ENCODE data around the gene GSTA3.
"Not testable (repeated sequence)": the region's sequence is repeated elsewhere in the genome, so short reads cannot be mapped to it uniquely, and the experiment has no call there.

GSTA3 gene

DNA sequence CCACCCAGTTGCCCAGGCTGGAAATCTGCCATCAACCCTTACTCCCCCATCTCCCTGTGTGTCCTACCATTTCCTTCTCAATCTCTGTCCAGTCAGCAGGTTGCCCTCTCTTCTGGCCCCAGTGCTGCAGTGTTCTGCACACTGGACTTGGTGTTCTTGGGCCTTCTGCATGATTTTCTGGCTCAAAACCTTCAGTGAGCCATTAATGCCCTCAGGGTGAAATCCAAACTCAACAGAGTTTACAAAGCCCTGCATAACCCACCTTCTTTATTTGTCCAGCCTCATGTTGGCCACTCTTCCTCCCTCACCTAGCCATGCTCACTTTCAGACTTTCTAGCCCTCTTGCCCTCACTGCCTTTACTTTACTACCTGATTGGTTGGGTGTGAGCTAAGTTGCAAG, 5.0 kb upstream of the GSTA3 start:
- DNase-seq (ENCODE audit: low read depth in 2 of 3, low spot score in 1 of 3) = no peak

DNA sequence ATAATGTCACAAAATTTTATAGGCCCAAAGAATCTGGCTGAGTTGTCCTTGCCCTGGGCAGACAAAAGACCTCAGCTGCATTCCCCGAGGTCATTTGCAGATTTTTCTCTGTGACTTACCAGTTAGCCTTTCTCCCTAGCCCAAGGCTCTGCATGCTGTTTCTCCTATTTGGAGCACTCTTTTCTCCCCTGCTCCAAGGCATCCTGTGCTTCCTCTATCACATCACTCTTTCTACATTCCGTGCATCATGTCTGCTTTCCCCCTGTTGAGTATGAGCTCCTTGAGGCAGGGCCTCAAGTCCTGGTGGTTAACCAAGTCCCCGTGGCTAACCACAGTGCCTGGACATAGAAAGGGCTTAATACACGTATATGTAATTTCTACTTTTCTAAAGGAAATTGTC, 593 bp upstream of the GSTA3 start:
- no peak for DNase-seq (ENCODE audit: low read depth in 2 of 3, low spot score in 1 of 3)

DNA sequence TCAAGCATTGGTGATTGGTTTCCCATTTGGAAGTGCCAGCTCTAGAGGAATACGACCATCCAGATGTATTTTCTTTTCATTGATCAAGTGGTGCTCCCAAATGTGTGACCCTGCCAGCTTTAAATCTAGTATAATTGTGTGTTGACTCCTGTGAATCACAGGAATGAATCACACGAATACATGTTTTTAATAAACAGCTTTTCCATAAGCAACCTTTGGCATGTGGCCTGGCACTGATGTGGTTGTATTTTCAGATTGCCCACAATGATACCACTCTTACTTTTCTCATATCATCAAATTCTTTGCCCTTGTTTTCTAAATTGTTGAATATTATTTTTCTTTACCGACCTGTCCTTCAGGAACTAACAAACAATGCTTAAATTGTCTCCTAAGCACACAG, 367 bp downstream of the GSTA3 start:
- no peak for DNase-seq (ENCODE audit: low read depth in 2 of 3, low spot score in 1 of 3)

DNA sequence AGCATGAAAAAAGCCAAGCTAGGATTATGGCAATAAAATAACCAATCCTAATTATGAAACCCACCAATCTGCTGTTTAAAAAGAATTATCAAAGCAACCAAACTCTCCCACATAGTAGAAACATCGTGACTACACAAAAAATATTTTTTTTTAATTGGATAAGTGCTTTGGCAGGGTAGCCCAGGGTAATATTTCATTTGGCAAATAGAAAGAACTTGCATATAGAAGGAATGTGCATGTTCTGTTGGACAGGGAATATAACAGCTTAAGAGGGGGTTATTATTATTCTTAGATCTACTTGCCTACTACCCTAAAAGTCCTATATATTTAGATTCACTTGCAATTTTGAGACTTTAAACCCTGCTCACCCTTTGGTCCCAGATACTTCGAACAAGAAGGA, 972 bp downstream of the GSTA3 start:
- DNase-seq (ENCODE audit: low read depth in 2 of 3, low spot score in 1 of 3) = no peak

DNA sequence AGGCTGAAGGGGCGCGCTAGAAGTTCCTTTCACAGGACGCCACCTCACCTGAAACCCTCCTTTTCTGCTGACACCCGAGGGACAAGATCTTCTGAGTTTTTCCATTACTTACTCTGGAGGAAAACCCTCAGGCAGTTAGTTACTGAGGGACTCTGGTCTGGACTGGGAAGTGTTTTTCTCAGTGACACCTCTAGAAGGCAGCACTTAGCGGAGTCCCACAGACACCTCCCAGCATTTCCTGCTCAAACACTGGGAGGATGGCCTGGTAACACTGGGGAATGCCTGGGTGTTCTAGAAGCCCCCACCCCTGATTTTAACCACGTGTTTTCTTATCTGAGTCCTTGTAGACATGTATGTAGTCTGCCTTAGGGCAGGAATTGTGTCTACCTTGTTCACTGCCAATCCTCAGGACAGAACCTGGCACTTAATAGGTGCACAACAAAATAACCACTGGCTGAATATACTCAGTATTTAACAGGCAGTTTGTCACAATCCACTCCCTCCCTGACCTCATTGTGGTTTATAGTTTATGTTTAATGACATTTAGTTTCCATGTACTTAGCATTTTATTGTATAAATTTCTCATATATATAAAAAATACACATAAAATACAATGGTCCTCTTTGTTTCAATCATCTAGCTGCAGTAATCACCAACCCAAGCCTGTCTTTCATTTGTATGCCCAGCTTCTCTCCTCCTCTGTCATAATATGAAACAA, 4.8 kb downstream of the GSTA3 start:
- DNase-seq (ENCODE audit: low read depth in 2 of 3, low spot score in 1 of 3) = no peak

DNA sequence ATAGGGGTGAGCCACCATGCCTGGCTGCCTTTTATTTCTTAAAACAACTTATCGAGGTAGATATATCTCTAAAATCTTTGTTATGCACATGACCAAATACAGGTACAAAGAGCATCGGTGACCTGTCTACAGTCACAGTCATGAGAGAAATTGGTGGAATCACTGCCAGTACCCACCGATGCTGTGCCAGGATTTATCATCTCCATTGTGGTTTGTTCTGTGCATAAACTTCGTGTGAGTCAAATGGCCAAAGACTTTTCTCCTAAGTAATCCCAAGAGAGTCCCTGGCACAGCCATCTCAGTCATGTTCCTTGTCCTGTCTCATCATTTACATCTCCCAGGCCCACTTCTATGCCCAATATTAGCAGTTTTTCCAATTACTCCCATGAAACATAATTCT, 9.0 kb downstream of the GSTA3 start:
- DNase-seq (ENCODE audit: low read depth in 2 of 3, low spot score in 1 of 3) = no peak

DNA sequence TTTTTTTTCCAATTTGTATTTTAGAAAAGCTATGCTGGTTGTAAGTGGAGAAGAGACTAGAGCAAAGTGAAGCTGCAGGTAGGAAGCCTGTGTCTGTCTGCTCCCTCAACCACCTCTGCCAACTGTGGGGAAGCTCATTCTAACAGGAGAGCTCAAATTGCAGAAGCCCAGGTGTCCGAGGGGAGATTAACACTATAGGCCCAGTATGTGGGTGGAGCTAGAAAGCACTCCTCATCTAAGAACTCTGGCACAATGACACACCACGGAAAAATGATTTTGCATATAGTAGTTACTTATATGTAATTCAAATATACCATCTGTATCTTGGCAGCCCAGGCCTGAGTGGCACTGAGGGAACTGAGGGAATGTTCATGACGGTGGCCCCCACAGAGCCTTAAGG, 13.7 kb downstream of the GSTA3 start:
- DNase-seq (ENCODE audit: low read depth in 2 of 3, low spot score in 1 of 3) = not testable (repeated sequence)

DNA sequence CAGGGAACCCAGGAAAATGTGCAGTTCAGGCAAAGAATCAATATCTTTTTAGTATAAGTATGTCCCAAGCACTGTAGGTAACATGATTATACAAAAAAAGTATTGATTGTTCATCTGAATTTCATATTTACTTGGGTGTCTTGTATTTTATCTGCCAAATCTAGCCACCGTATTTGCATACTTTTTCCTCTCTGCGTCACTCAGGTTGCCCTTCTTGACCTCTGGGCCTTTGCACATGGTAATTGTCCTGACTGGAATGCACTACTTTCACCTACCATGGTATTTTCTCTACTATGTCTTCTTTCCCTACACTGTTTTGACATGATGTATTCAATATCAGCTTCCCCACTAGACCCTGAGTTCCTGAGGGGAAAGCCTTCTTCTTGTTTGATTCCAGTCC, 15.2 kb downstream of the GSTA3 start:
- DNase-seq (ENCODE audit: low read depth in 2 of 3, low spot score in 1 of 3) = no peak

DNA sequence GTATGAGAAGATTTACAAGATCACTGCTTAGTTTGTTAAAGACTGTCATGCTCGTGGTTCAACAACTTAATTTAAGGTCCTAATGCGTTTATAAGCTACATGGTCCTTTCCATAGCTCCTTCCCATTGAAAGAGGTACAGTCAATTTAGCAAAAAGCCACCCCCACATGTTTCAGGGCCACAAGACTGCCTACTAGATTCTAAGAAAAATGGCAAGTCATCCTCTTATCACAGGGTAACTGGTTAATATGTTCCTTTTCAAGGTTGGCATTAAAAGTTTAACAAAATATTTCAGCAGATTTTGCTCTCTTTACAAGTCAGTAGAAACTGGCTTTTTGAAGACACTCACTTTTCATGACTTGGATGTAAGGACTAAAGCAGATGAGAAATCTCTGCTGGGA, 15.7 kb downstream of the GSTA3 start:
- DNase-seq (ENCODE audit: low read depth in 2 of 3, low spot score in 1 of 3) = no peak

DNA sequence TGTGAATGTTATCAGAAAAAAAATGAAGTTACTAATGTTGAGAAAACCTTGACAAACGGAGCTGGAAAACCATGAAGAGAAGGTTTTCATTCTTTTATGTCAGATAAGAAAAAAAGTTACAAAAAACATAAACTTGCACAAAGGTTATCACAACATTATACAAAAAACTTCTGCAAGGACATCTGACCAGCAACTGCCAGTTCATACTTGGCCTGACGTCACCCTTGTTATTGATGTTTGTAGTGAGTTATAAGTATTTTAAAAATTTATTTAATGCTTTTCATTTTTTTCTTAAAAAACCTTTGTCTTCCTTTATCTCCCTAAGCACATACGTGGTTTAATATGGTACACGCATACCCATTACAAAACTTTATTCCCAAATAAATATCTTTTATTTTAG, 16.3 kb downstream of the GSTA3 start:
- no peak for DNase-seq (ENCODE audit: low read depth in 2 of 3, low spot score in 1 of 3)

DNA sequence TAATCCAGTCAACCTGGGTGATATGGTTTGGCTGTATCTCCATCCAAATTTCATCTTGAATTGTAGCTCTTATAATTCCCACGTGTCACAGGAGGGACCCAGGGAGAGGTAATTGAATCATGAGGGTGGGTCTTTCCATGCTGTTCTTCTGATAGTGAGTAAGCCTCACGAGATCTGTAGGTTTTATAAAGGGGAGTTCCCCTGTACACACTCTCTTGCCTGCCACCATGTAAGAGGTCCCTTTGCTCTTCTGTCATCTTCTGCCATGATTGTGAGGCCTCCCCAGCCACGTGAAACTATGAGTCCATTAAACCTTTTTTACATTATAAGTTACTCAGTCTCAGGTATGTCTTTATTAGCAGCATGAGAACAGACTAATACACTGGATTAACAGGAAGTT, 19.5 kb downstream of the GSTA3 start:
- DNase-seq (ENCODE audit: low read depth in 2 of 3, low spot score in 1 of 3) = no peak

DNA sequence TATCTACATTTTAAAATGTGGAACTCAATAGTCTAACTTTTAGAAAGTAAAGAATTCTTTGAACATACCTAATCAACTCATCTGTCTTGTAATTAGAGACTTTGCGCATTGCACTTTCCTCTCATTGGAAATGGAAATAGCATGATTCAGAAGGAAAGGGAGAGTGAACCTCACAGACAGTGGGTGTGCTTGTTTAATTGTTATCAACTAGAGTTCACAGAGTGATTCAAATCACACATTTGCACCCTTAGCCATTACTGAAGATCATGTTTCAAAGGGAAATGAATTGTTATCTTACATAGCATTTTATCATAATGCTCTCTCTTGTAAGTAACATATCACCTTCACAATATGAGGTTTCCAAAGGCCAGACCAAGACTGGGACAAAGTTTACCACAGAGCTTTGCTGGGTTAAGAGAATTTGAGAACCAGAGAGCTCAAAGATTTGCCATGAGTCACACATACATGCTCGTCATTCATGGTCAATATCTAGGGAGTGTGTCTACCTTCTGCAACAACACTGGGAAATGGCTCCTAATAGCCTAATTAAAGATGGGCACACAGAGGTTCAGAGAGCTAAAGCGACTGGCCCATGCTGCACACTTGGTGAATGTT, 21.5 kb downstream of the GSTA3 start:
- no peak for DNase-seq (ENCODE audit: low read depth in 2 of 3, low spot score in 1 of 3)

DNA sequence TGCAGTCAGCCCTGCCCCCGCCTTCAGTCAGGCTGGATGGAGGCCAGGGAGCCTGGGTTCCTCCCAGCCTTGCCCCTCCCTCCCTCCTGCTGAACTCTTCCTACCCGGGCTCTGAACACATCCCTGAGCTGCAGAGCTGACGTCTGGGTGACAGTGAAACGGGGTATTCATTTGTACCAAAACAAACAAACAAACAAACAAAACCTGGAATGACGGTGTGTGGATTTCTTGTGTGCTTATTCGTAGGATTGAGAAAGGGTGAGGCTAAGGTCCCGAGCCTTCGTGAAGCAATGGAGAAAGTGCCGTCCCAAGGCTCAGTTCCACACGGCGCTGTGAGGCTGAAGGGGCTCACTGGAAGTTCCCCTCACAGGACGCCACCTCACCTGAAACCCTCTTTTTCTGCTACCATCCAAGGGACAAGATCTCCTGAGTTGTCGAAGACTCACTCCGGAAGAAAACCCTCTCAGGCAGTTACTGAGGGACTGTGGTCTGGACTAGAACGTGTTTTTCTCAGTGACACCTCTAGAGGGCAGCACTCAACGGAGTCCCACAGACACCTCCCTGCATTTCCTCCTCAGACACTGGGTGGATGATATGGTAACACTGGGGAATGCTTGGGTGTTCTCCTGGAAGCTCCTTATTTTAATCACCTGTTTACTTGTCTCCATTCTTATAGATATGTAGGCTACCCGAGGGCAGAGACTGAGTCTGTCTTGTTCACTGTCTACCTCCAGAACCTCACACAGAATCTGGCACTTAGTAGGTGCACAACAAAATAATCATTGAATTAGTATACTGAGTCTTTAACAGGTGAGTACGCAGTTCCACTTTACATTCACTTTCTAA, 27.3 kb downstream of the GSTA3 start:
- DNase-seq (ENCODE audit: low read depth in 2 of 3, low spot score in 1 of 3) = peak; percentile 48 to 72 (median 49)

DNA sequence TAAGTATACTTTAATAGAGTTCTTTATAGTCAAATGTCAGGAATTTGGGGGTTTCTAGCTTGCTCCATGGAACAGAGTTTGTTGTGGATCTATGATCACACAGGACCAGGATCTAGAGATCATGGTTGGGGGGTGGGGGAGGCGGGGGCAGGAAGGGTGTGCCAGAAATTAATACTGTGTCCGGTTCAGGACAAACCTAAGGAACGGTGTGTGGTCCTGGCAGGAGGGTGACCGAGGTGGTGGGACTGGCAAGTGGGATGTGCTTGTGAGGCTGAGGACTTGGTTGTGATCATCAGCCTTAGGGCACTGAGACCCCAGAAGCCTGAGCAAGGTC, 27.9 kb downstream of the GSTA3 start:
- DNase-seq (ENCODE audit: low read depth in 2 of 3, low spot score in 1 of 3) = no peak

DNA sequence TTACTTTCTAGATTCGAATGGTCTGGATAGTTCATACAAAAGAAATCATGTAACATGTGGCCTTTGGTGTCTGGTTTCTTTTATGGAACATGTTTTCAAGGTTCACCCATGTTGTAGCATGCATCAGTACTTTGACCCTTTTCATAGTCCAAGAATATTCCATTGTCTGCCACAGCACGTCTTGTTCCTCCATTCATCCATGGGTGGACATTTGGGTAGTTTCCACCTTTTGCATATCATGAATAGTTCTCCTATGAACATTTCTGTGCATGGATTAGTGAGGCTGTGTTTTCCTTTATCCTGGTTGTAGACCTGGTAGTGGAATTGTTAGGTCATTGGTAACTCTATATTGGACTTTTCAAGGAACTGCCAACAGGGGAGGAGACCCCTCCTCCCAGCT, 31.7 kb downstream of the GSTA3 start:
- DNase-seq (ENCODE audit: low read depth in 2 of 3, low spot score in 1 of 3) = no peak

DNA sequence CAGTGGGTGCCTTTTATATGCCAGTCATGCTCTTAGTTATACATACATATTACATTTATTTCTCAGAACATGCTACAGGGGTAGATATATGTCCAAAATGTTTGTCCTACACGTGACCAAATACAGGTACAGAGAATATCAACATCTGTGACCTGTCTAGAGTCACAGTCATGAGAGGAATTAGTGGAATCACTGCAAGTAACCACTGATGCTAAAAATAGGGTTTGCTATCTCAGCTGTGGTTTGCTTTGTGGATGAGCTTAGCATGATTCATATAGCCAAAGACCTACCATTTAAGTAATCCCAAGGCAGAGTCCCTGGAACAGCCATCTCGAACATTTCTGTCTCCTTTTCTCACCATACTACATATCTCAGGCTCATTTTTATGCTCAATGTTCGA, 32.3 kb downstream of the GSTA3 start:
- DNase-seq (ENCODE audit: low read depth in 2 of 3, low spot score in 1 of 3) = no peak

DNA sequence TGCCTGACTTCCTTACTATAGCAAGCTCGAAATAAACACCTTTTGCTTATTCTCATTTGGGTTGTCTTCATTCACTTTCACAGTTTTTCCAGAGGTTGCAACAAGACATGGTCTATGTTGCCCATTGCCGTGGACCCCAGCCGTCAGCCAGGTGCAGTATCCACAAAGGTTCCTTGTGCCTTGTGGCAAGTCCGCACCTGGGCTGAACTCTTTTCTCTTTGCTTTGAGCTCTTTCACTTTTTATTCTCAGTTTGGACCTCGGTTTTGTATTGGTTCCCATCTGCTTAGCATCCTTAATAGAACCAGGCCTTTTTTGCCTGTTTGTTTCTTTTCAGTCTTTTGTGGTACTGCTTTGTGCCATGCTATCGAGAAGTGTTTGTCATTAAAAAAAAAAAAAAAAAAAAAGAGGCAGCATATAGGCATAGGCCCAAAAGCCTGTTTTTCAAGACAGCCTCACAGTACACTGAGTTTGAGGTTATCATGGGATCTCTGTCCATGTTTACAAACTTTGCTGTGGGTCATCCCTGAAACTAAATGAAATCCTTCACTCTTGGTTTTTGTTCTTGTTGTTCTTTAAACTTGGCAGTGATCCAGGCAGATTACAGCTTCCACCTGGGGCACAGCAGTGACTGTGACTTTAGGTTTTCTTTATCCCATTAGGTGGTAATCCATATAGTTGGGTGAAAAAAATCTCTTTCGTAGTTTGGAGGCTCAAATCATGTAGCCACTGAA, 33.3 kb downstream of the GSTA3 start:
- no peak for DNase-seq (ENCODE audit: low read depth in 2 of 3, low spot score in 1 of 3)

DNA sequence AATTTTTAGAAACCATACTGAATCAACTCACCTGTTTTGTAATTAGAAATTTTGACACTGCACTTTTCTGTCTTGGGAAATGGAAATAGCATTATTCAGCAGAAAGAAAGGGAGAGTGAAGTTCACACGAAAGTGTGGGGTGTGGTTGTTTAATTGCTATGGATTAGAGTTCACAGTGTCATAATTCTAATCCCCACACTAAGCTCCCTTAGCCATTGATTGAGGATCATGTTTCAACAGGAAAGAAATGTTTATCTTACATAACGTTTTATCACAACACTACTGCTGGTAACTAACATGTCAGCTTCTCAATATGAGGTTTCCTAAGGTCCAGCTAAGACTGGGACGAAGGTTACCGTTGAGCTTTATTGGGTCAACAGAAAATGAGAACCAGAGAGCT, 37.5 kb downstream of the GSTA3 start:
- DNase-seq (ENCODE audit: low read depth in 2 of 3, low spot score in 1 of 3) = no peak

DNA sequence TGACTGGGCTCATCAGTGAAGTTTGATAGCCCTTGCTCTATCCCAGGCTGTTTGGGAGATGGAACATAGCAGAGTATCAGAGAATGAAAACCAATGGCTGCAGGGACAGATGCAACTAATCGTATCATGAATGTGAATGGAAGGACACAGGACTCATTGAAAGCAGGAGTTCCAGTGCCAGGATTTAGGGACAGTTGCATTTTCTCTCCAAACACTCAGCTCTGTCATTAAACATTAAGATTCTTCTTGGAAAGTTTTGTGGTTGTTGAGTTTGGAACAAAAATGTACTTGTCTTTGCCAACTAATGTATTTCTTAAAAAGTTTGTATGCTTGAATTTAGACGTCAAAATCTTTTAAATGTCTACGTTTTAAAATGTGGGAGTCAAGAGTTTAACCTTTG, 37.9 kb downstream of the GSTA3 start:
- no peak for DNase-seq (ENCODE audit: low read depth in 2 of 3, low spot score in 1 of 3)

DNA sequence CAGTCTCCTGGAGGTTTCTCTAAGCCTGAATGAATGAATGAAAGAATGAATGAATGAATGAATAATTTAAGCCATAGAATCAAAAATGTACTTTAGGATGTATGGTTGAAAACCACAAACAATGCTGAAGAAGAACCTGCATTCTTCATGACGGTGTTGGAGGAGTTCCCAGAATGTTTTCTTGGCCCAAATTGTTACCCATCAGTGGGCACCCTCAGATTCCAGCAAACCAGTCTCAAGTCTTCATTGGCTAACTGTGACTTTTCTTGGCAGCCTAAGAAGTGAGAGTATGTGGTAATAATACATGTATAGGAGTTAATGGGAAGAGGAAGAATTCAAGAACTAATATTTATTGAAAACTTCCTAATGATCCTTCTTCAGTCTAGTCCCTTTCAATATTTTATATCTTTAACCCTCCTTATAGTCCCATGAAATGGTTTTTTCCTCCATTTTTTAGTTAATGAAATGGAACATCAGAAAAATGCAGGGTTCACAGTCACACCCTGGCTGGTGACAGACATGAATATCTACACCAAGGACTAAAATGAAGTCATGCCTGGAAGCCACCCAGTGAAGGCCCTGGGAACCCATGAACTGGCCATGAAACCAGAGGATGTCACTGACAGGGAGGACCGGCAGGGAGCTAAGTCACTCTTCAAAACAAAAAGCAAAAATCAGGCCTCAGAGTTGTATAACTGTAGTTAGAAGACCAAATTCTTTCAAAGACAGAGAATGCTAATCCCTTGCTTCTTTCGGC, 39.0 kb downstream of the GSTA3 start:
- not testable (repeated sequence) for DNase-seq (ENCODE audit: low read depth in 2 of 3, low spot score in 1 of 3)

DNA sequence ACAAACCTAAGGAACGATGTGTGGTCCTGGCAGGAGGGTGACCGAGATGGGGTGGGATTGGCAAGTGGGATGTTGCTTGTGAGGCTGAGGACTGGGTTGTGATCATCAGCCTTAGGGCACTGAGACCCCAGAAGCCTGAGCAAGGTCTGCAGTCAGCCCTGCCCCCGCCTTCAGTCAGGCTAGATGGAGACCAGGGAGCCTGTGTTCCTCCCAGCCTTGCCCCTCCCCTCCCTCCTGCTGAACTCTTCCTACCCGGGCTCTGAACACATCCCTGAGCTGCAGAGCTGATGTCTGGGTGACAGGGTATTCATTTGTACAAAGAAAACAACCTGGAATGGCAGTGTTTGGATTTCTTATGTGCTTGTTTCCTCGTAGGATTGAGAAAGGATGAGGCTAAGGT, 40.6 kb downstream of the GSTA3 start:
- not testable (repeated sequence) for DNase-seq (ENCODE audit: low read depth in 2 of 3, low spot score in 1 of 3)
